GM12891 (cell line): ENCODE measurements around the gene ZMYND15.

Experiments
- POLR2A ChIP-seq: IDR thresholded peaks from 2 replicates; pipeline ENCODE4 v1.6.1; 2011; ENCODE audit warnings: low read depth, low read length, control low read depth
- SPI1 ChIP-seq: IDR thresholded peaks from 2 replicates; pipeline ENCODE4 v1.6.1; 2011; ENCODE audit warnings: low read depth, low read length, control low read depth
- TAF1 ChIP-seq: IDR thresholded peaks from 2 replicates; pipeline ENCODE4 v1.6.1; 2011; ENCODE audit warnings: low read depth, low read length, control low read depth

- no peak for TF ChIP-seq POLR2A
- no peak for TF ChIP-seq SPI1
- no peak for TF ChIP-seq TAF1
Measured at GRCh38 chr17:4691686-4692085, 47.9 kb upstream of the ZMYND15 start.
